Activated T-cell treated with anti-CD3 and anti-CD28 coated beads, Interleukin-2, amount 50 U/mL, for 72 hours (primary cell): Measurements from ENCODE around the gene ATP6V0B. TPM values are rescaled to one million over a fixed set of nuclear protein-coding genes. Genes with fewer than 3 reads are reported as not detected.

ENCODE experiments used
- ATAC-seq, 2 donors: fragments of 150-1000 bp; cut with Tn5 transposase; replicated peaks in 1 of 2; 2 replicates each; pipeline ENCODE4 v1.10.0; 2021; ENCODE audit warnings: moderate library complexity in 2 of 2, mild to moderate bottlenecking in 1 of 2
- DNase-seq, 2 donors: peaks; one replicate each; pipeline ENCODE4 v3.0.0; 2021 to 2022; ENCODE audit warnings: mixed read lengths in 1 of 2
- H3K27ac Mint-ChIP-seq: one replicate; pipeline ENCODE4 v1.8.0; 2022; ENCODE audit warnings: mild to moderate bottlenecking, moderate library complexity, mixed read lengths
- H3K27me3 Mint-ChIP-seq: one replicate; pipeline ENCODE4 v1.8.0; 2022; ENCODE audit warnings: low read depth, mixed read lengths
- H3K36me3 Mint-ChIP-seq, 2 donors: one replicate each; pipeline ENCODE4 v1.8.0; 2022; ENCODE audit warnings: mixed read lengths in 2 of 2, mild to moderate bottlenecking in 1 of 2; ENCODE audit not compliant: insufficient read depth in 2 of 2
- H3K4me1 Mint-ChIP-seq: one replicate; pipeline ENCODE4 v1.8.0; 2022; ENCODE audit warnings: low read depth, mixed read lengths
- H3K4me3 Mint-ChIP-seq, 2 donors: one replicate each; pipeline ENCODE4 v1.8.0; 2022; ENCODE audit warnings: mild to moderate bottlenecking in 2 of 2, mixed read lengths in 2 of 2, moderate library complexity in 2 of 2
- H3K9me3 Mint-ChIP-seq, 2 donors: one replicate each; pipeline ENCODE4 v1.8.0; 2022; ENCODE audit warnings: mixed read lengths in 2 of 2
- total RNA-seq, 2 donors: library from RNA; stranded (reverse); gene quantifications; one replicate each; pipeline ENCODE4 v1.2.3, GENCODE V29; 2022

Gene ATP6V0B
- total RNA-seq, 2 donors from 2014 or later = 89.9 to 98.0 TPM

DNA sequence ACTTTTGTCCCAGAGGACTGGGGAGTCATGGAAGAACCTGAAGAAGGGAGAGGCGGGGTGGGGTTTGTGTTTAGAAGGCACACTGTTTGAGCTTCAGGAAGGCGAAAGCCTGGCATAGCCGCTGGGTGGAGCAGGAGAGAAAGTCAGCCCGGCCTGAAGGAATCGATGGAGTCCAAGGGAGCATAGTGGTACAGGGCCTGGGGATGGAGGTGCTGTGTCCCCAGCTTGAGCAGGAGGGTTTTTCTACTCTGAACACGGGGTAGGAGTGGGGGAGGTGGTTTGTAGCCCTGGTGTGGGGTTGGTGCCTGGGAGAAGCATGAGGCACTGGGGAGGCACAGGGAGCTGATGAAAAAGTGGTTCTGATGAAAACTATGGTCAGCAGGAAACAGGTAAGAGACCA lies 12.0 kb downstream of the ATP6V0B start:
- Mint-ChIP-seq H3K36me3 (peaks cover 0 to 5% of the 10 kb centered on the region in 2 donors), H3K27ac (no peak overlapping the region), H3K4me3 (no peak overlapping the region), H3K9me3 (no peaks in the 10 kb centered on the region), H3K4me1 (no peaks in the 10 kb centered on the region), H3K27me3 (no peaks in the 10 kb centered on the region)
- DNase-seq (no peak), ATAC-seq (no peak)

DNA sequence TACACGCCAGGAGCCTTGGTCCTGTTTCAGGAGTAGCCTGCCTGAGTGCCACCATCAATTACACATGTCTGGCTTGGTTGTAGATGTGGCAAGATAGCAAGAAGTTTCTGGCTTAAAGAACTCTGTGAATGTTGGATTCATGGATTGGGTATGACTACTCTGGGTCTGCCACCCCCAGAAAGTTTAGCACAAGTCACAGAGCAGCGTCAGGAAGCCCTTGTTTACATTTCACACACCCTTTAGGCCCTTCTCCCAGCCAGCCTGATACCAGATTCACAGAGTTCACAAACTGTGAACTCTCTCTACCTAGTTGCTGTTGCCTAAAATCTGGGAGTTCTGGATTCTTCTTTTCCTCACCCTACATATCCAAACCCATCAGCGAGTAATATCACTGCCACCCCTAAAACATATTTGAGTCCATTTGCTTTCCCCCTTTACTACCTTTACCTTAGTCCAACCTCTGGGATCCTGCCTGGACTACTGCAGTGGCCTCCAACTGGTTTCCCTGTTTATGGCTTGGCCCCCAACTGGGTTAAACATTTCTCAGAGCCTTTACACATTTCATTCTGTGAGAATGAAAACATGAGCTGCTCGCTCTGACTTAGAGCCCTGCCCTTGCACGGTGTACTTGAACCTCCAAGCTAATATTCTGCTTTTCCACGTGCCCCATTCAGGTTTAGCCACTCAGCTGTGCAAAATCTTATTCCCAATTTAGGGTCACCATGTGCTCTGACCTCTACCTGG lies 12.6 kb downstream of the ATP6V0B start:
- Mint-ChIP-seq H3K4me1 (peaks cover 5% of the 10 kb centered on the region), H3K27ac (no peak overlapping the region), H3K36me3 (peaks cover 0 to 4% of the 10 kb centered on the region in 2 donors), H3K9me3 (no peaks in the 10 kb centered on the region), H3K27me3 (no peaks in the 10 kb centered on the region), H3K4me3 (no peak overlapping the region)
- DNase-seq (no peak), ATAC-seq (no peak)

DNA sequence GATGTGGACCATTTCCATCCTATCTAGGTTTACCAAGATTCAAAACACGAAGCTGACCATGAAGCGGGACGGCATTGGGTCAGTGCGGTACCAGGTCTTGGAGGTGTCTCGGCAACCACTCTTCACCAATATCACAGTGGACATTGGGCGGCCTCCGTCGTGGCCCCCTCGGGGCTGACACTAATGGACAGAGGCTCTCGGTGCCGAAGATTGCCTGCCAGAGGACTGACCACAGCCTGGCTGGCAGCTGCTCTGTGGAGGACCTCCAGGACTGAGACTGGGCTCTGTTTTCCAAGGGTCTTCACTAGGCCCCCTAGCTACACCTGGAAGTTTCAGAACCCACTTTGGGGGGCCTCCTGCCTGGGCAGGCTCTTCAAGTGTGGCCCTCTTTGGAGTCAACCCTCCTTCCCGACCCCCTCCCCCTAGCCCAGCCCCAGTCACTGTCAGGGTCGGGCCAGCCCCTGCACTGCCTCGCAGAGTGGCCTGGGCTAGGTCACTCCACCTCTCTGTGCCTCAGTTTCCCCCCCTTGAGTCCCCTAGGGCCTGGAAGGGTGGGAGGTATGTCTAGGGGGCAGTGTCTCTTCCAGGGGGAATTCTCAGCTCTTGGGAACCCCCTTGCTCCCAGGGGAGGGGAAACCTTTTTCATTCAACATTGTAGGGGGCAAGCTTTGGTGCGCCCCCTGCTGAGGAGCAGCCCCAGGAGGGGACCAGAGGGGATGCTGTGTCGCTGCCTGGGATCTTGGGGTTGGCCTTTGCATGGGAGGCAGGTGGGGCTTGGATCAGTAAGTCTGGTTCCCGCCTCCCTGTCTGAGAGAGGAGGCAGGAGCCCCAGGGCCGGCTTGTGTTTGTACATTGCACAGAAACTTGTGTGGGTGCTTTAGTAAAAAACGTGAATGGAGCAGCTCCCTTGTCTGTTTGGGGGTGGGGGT lies 15.8 kb downstream of the ATP6V0B start:
- H3K4me1 Mint-ChIP-seq = peaks cover 14% of the 10 kb centered on the region
- H3K27me3 Mint-ChIP-seq = no peaks in the 10 kb centered on the region
- no peak for ATAC-seq
- no peaks in the 10 kb centered on the region for H3K9me3 Mint-ChIP-seq
- no peak for DNase-seq
- peak overlapping the region; percentile 91 to 96 for H3K4me3 Mint-ChIP-seq
- no peak overlapping the region for H3K27ac Mint-ChIP-seq
- no peaks in the 10 kb centered on the region for H3K36me3 Mint-ChIP-seq

DNA sequence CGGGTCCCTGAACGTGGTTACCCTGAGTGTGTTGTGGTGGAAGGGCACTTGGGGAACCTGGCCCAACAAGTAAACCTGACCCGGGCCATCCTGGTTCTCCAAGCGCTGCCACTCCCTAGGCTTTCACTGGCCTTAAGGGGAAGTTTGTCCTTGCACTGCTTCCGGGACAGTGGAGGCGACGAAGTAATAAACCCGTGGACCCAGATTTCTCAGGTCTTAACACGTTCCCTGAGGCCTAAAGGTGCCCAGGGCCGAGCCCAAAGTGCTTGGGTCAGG lies 16.4 kb downstream of the ATP6V0B start:
- Mint-ChIP-seq H3K27me3 (no peaks in the 10 kb centered on the region), H3K4me1 (peaks cover 14% of the 10 kb centered on the region), H3K4me3 (peak overlapping the region; percentile 91 to 96), H3K27ac (no peak overlapping the region), H3K36me3 (no peaks in the 10 kb centered on the region), H3K9me3 (no peaks in the 10 kb centered on the region)
- ATAC-seq (no peak), DNase-seq (no peak)

DNA sequence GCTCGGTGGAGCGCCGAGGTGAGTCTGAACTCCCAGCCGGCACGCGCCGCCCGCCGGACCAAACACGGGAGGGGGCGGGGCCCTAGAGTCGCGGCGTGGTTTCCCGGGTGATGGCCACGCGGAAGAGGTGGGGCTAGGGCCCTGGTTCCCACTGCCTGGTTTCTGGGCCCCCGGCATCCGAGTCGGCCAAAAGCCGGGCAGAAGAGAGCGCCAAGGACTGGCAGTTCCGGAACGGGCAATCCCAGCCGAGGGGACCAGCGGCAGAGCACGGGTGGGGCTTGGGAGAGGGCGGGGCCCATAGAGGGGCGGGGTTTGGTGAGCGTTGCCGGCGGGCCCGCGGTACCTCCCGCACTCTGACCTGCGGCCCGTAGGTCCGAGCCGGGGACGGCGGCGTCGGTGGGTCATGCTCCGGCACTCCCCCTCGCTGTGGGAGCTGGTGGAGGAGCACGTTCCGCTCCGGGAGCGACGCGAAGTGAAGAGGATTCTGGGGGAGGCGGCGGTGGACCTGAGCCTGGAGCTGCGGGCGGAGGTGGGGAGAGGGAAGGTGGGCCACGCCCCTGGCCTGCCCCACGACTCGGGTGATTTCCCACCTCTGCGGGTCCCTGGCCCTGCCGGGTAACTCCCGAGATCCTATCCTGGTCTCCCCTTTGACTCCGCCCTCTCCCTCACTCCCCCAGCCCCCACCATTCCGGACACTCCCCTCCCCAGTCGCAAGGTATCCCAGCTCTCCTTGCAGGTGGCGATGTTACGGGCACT lies 16.9 kb downstream of the ATP6V0B start, which contains the start of gene CCDC24:
Gene CCDC24, plus strand, starts transcription at position 124 of the 756 bp plus-strand sequence. Its CDS starts 280 bp downstream, at position 404.
- H3K36me3 Mint-ChIP-seq = no peaks in the 10 kb centered on the region
- peak; percentile 86 to 89 for ATAC-seq
- peak; percentile 82 to 84 for DNase-seq
- H3K9me3 Mint-ChIP-seq = no peaks in the 10 kb centered on the region
- no peaks in the 10 kb centered on the region for H3K27me3 Mint-ChIP-seq
- peaks cover 14% of the 10 kb centered on the region for H3K4me1 Mint-ChIP-seq
- H3K27ac Mint-ChIP-seq = no peak within 1 kb of the TSS
- H3K4me3 Mint-ChIP-seq = peak within 1 kb of the TSS; percentile 91 to 96

DNA sequence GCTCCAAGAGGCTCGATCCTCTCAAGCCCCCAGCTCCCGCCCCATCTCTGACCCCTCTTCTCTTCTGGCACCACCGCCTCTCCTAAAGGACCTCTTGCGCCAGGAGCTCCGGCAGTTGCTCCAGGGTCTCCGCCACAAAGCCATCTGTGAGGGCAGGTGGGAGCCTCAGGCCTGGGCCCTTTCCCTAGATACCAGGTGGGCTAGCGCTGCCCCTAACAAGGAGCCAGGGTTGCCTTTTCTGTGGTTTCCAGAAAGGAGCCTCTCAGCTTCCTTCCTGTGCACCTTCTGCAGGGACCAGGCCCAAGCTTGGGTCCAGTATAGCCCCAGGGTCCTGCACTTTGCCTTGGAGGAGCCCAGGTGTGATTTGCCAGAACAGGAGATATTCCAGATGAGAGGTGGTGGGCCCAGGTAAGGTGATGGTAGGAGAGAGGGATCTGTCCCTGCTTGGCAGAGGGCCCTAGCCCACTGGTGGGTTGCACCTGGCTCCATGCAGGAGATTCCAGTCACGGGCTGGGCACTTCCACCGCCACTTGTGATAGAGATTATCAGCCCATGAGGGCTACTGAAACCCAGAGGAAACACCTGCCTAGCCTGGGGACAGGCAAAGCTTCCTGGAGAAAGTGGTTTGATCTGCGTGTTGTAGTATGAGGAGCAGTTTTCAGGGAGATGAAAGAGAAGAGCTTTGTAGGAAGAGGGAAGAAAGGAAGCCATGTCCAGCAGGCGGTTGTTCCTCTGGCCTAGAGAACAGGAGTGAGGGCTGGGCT lies 17.7 kb downstream of the ATP6V0B start:
- Mint-ChIP-seq H3K36me3 (no peaks in the 10 kb centered on the region), H3K4me1 (peaks cover 14% of the 10 kb centered on the region)
- DNase-seq = no peak

DNA sequence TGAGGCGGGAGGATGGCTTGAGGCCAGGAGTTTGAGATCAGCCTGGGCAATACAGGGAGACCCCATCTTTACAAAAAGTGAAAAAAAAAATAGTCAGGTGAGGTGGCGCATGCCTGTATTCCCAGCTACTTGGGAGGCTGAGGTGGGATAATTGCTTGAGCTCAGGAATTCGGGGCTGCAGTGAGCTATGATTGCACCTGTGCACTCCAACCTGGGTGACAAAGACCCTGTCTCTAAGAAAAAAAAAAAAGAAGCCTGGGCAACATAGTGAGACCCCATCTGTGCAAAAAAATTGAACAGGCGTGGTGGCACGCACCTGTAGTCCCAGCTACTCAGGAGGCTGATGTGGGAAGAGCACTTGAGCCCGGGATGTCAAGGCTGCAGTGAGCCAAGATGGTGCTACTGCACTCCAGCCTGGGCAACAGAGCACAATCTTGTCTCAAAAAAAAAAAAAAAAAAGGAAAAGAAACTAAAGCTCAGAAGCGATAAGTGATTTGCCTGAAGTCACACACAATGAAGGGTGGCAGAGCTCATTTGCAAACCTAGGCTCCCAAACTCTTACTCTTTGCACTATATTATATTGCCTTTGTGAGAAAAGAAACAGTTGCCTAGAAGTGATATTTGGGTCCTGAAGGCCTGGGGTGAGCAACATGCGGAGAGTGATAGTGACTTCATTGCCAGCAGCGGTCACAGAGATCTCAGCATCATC lies 18.6 kb downstream of the ATP6V0B start:
- H3K27me3 Mint-ChIP-seq = no peaks in the 10 kb centered on the region
- H3K27ac Mint-ChIP-seq = no peak overlapping the region
- ATAC-seq (no peak), DNase-seq (no peak)
- H3K36me3 Mint-ChIP-seq = no peaks in the 10 kb centered on the region
- peaks cover 14% of the 10 kb centered on the region for H3K4me1 Mint-ChIP-seq
- no peaks in the 10 kb centered on the region for H3K9me3 Mint-ChIP-seq
- H3K4me3 Mint-ChIP-seq = no peak overlapping the region

More for the DNA sequence above, 17.7 kb downstream of the ATP6V0B start:
- Mint-ChIP-seq H3K27me3 (no peaks in the 10 kb centered on the region), H3K4me3 (peak overlapping the region; percentile 91 to 96), H3K27ac (no peak overlapping the region), H3K9me3 (no peaks in the 10 kb centered on the region)
- no peak for ATAC-seq

DNA sequence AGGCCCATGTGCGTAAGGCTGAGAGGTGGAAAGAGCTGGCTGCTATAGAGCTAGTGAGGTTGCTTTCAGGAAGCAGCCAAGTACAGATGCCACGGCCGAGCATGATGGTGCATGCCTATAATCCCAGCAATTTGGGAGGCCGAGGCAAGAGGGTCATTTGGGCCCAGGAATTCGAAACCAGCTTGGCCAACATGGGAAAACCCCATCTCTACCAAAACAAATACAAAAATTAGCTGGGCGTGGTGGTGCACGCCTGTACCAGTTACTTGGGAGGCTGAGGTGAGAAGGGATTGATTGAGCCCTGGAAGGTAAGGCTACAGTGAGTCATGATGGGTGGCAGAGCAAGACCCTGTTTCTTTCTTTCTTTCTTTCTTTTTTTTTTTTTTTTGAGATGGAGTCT lies 19.3 kb downstream of the ATP6V0B start:
- Mint-ChIP-seq H3K4me3 (no peak overlapping the region), H3K9me3 (no peaks in the 10 kb centered on the region), H3K27ac (no peak overlapping the region), H3K27me3 (no peaks in the 10 kb centered on the region), H3K36me3 (no peaks in the 10 kb centered on the region), H3K4me1 (peaks cover 14% of the 10 kb centered on the region)
- no peak for ATAC-seq
- DNase-seq = no peak

DNA sequence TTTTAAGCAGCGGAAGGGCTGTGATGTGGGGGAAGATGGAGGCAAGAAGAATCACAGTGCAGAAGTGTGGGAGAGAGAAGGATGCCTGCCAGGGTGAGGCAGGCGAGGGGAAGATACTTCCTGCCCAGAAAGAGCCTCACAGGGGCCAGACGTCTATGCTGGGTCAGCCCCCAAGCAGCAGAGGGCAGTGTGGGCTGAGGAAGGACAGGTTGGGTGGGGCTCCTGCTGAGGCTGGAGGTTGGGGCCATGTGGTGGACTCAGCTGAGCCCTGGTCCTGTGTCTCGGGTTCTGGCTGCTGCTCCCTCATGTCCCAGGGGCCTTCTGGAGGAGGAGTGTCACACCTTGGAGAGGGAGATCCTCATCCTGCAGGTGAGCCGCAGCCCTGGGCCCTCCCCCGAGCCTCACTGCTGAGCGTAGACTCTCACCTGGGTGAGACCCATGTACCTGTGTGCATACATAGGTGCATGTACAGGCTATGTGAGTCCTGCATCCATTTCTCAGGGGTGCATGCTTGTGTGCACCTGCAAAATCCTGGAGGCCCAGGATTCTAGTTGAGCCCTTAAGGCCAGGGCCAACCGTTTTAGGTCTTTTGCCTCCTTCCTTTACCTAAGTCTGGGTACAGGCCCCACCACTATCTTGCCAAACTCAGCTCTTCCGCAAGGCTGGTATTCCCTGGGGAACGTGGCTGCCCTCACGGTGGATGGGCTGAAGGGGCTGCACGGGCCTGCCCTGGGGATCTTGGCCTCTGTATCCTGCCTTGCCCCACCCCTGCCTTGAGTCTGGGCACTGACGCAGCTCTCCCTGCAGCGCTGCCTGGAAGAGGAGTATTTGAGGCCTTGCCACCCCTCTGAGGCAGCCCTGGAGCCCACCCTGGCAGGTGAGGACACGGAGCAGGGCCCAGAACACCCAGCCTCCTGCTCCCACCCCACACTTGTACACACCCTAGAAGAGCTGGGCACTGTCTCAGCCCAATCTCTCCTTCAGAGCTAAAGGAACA lies 20.3 kb downstream of the ATP6V0B start:
- Mint-ChIP-seq H3K27me3 (no peaks in the 10 kb centered on the region), H3K4me1 (peaks cover 14% of the 10 kb centered on the region), H3K9me3 (no peaks in the 10 kb centered on the region), H3K4me3 (no peak overlapping the region), H3K27ac (no peak overlapping the region), H3K36me3 (no peaks in the 10 kb centered on the region)
- peak in 1 of 2 donors; percentile 30 for DNase-seq
- peak; percentile 21 to 25 for ATAC-seq

DNA sequence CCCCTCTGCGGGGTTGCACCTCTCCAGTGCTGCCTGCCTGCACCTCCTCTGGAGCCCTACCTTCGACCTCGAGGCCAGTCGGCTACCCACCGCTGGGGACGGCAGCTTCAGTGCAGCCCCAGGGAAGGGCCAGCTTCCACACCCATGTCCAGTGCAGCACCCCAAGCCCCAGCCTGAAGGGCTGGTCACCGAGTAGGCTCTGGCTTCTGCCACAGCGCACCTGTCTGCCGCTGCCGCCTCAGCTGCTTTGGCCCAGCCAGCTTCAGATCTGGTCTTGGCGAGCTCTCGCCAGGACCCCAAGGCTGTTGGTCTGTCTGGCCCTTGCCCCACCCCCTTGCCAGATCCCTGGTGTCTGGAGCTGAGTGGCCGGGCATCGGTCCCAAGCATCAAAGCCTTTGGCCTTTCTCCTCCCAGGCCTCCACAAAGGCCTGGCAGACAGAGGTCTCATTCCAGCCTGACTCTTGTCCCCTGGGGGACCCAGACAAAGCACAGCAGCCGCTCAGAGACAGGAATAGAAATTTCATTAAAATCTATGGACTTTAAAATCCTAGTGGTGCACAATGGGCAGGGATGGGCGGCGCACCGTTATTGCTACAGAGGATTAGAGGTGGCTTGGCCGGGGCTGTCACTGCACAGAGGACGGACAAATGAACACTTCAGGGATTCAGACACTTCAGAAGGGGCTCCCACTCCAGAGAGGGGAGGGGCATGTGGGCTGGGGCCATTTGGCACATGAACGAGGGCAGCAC lies 21.4 kb downstream of the ATP6V0B start:
- H3K36me3 Mint-ChIP-seq = peaks cover under 1 to 2% of the 10 kb centered on the region in 2 donors
- H3K27ac Mint-ChIP-seq = no peak overlapping the region
- DNase-seq (no peak), ATAC-seq (no peak)
- no peaks in the 10 kb centered on the region for H3K9me3 Mint-ChIP-seq
- no peak overlapping the region for H3K4me3 Mint-ChIP-seq
- H3K4me1 Mint-ChIP-seq = peaks cover 14% of the 10 kb centered on the region
- no peaks in the 10 kb centered on the region for H3K27me3 Mint-ChIP-seq

DNA sequence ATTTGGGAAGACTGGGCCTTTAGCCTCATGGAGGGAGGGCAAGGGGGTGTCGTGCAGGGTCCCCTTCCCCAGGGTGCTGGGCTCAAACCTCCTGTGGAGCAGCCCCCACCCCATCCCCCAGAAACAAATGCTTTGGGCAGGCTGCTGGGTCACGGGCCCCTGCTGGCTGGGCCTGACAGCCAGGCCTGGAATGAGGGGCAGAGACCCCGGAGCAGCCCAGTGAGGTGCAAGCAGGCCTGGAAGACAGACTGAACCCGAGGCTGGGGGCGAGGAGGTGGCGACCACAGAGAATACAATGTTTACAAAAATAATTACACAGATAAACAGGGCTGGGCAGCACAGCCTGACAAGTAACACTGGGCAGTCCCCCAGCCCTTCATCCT lies 22.0 kb downstream of the ATP6V0B start:
- Mint-ChIP-seq H3K4me3 (no peak overlapping the region), H3K9me3 (no peaks in the 10 kb centered on the region), H3K27ac (no peak overlapping the region), H3K4me1 (peaks cover 14% of the 10 kb centered on the region), H3K36me3 (peaks cover 4 to 5% of the 10 kb centered on the region in 2 donors), H3K27me3 (no peaks in the 10 kb centered on the region)
- DNase-seq (no peak), ATAC-seq (no peak)
